ENCODE results near the gene MFSD12. TPM values are rescaled to one million over a fixed set of nuclear protein-coding genes. Genes with fewer than 3 reads are reported as not detected.

Gene MFSD12
- total and polyA plus RNA-seq, 2 of the 8 experiments (the other 6 are each of a cell fraction or from before 2014, with no cell fraction given), result 59.6 to 71.3 TPM

GRCh38 chr19:3556423-3556977 is 886 bp downstream of the MFSD12 start (continued):
- no peak for TF ChIP-seq ATF3 (IDR thresholded peaks at IDR 0.05; ENCODE audit: insufficient read depth, low read depth, low read length)
- TF ChIP-seq SP1 (IDR thresholded peaks at IDR 0.05; ENCODE audit: low read depth, low read length), result no peak
- no peak for TF ChIP-seq CBX5 (IDR thresholded peaks at IDR 0.05; ENCODE audit: low read depth, low read length)
- no peak for TF ChIP-seq CHD1 (IDR thresholded peaks at IDR 0.05; ENCODE audit: low read depth, low read length)
- no peak for TF ChIP-seq TAF1 (IDR thresholded peaks at IDR 0.05; ENCODE audit: low read depth, low read length)
- no peak for TF ChIP-seq CHD2 (IDR thresholded peaks at IDR 0.05; ENCODE audit: low read length)
- TF ChIP-seq JUN (IDR thresholded peaks at IDR 0.05; ENCODE audit: low read depth, low read length), result no peak
- no peak for TF ChIP-seq PHF8 (conservative IDR thresholded peaks at IDR 0.05; ENCODE audit: low read depth, low read length)
- no peak for TF ChIP-seq NRF1 (IDR thresholded peaks at IDR 0.05; ENCODE audit: low read depth, low read length)
- no peak for TF ChIP-seq GTF2F1 (IDR thresholded peaks at IDR 0.05; ENCODE audit: borderline replicate concordance, low read depth, low read length)

Data from H1 (cell line).